UCSD-AML1 (cell line): Measurements from ENCODE around the gene OXCT2.
"Not testable (repeated sequence)": the region's sequence is repeated elsewhere in the genome, so short reads cannot be mapped to it uniquely, and the experiment has no call there.

ENCODE experiments used
- DNase-seq: peaks from one replicate; lab custom pipeline; 2025; ENCODE audit not compliant: unreplicated experiment; lab: John Stamatoyannopoulos, UW

Gene OXCT2

GRCh38 chr1:39771022-39771532 is at the start of gene OXCT2:
Gene OXCT2 (minus strand): TSS chr1:39771348. CDS start chr1:39771255, 93 bp downstream.
- not testable (repeated sequence) for DNase-seq

DNA sequence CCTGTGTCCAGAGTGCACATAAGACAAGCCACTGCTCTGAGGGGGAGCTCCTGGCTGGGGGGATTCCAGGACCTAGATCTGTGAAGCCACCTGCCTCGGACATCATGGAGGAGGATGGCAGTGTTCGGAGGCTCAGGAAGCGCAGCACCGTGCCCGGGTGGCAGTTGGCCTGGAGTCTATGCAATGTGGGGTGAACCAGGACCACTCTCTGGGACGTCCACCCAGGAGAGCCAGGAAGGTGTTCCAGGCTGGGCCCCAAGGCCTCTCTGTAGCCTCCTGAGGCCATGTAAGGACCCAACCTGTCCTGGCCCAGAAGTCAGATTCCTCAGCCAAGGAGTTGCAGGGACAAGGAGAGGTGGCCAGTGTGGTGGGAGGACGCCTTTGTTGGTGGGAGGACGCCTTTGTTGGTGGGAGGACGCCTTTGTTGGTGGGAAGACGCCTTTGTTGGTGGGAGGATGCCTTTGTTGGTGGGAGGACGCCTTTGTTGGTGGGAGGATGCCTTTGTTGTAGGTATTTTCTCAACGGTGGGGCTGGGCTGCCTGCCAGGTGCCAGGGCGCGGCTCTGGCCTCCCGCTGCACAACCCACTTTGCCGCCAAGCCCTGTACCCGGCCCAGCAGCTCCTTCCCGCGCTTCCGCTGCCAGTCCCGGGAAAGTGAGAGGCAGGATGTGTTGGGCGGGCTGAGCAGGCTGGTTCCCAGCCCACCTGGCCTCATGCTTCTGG is 48.1 kb upstream of the OXCT2 start:
- no peak for DNase-seq

DNA sequence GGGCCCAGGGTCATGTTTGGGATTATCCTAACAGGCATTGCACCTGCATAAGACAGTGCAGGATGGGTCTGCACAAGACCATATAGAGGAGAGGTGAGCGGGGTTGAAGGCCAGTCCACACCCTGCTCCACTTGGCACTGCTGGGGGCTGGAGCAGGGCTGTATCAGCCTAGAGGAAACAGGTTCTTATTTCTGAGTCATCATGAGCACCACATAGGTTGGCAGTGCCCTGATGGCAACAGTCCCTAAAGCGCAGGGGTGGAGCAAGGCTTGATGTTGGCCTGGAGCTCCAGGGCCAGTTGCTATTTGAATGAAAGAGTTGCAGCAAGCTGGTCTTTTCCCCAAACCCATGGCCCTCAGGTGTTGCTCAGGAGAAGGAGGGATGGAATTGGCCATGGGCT is 47.3 kb upstream of the OXCT2 start:
- no peak for DNase-seq

GRCh38 chr1:39817091-39817932 is 46.2 kb upstream of the OXCT2 start:
- DNase-seq: peak; percentile 52

- DNase-seq: peak; percentile 68
Observed at GRCh38 chr1:39816415-39817090, 45.4 kb upstream of the OXCT2 start.

DNA sequence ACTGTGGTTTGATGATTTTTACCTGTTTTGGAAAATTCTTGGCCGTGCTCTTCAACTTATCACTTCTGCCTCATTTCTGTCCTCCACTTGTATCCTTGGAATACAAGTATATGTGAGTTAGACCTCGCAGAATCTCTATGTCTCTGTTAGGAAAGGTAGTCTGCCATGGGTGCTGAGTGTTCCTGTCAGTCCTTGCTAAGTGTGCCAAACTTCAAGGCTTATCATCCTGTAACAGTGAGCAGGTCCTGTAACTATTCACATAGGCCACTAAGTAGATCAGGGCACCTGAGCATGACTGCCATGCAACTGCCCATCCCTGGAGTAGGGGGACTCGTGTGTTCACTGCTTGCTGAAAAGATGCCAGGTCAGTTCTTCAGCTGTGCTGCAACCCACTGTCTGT is 41.8 kb upstream of the OXCT2 start:
- no peak for DNase-seq

GRCh38 chr1:39808784-39809517 is 37.8 kb upstream of the OXCT2 start:
- DNase-seq: no peak

DNA sequence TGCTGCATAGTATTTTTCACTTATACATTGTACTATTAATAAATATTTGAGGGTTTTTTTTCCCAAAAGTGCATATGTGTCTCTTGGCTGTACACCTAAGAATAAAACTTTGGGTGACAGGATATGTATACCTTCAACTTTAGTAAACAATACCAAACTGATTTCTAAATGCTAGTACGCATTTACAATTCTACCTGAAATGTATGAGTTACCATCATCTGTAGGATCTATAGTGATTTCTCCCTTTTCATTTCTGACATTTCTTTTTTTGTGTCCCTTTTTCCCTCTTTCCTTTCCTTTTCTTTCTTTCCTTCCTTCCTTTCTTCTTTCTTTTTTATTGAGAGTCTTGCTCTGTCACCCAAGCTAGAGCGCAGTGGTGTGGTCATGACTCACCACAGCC is 34.2 kb upstream of the OXCT2 start:
- no peak for DNase-seq

- DNase-seq: no peak
Observed at GRCh38 chr1:39802496-39803260, 31.5 kb upstream of the OXCT2 start.

GRCh38 chr1:39800471-39800835 is 29.3 kb upstream of the OXCT2 start:
- DNase-seq: no peak

DNA sequence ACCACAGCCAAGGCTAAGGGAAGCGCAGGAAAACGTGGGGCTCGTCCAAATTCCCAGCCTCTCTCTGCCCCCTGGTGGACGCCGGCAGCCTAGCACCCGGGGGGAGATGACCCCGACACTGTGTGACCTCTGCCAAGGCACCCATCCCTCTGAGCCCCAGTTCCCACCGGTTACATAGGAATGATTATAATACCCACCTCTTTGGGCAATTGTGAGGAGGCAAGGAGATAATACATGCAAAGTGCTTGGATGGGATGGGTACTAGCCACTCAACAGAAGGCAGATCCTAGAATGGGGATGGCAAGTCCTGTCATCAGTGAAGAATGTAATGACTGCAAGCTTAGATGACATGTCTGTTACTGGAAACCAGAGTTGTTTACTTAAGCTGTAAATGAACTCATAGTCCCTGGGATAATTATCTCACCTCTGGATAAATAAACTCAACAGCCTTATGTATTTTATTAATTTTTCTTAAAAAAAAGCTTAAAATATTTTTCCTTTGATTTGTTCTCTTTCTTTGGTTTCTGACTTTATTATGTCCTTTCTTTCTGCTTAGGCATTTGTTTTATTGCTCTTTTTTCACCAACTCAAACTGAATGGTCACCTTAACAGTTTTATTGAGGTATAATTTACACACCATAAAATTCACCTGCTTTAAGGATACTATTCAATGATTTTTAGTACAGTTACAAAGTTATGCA is 28.8 kb upstream of the OXCT2 start:
- DNase-seq: peak; percentile 72

DNA sequence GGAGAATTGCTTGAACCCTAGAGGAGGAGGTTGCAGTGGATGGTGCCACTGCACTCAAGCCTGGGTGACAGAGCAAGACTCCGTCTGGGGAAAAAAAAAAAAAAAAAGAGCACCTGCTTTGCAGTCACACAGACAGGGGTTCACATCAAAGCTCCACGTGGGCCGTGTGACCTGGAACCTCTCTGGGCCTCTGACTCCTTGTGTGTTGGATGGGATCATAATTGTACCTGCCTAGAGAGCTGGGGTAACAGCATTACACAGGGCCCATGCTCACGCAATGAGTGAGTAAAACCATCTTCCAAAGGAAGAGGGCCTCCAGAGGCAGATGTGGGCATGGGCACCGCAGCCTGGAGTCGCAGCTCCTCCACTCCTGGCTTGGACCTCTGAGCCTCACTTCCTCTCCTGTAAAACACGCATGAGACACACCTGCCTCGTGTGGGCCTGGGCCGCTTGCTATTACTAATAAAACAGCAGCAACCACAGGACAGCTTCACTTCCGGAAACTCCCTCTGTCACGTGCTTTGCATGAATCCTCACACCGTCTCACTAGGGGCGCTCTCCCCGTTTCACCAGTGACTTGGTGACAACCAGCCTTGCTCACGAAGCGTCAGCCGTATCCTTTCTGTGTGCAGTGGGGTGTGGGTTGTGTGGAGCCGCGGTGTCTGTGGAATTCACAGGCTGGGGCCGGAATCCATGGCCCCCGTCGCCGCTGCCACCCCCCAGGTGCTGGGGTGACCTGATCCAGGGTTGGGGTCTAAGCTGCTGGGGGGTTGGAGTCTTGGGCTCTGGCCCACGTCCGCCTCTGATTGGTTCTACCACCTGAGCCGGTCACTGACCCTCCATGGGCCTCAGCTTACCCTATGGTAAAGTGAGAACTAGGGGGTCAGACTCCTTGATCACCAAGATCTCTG is 28.0 kb upstream of the OXCT2 start:
- DNase-seq: peak; percentile 84

GRCh38 chr1:39795651-39796050 is 24.5 kb upstream of the OXCT2 start:
- DNase-seq: no peak

GRCh38 chr1:39791838-39792237 is 20.7 kb upstream of the OXCT2 start:
- DNase-seq: no peak

GRCh38 chr1:39789571-39790110 is 18.5 kb upstream of the OXCT2 start:
- no peak for DNase-seq

DNA sequence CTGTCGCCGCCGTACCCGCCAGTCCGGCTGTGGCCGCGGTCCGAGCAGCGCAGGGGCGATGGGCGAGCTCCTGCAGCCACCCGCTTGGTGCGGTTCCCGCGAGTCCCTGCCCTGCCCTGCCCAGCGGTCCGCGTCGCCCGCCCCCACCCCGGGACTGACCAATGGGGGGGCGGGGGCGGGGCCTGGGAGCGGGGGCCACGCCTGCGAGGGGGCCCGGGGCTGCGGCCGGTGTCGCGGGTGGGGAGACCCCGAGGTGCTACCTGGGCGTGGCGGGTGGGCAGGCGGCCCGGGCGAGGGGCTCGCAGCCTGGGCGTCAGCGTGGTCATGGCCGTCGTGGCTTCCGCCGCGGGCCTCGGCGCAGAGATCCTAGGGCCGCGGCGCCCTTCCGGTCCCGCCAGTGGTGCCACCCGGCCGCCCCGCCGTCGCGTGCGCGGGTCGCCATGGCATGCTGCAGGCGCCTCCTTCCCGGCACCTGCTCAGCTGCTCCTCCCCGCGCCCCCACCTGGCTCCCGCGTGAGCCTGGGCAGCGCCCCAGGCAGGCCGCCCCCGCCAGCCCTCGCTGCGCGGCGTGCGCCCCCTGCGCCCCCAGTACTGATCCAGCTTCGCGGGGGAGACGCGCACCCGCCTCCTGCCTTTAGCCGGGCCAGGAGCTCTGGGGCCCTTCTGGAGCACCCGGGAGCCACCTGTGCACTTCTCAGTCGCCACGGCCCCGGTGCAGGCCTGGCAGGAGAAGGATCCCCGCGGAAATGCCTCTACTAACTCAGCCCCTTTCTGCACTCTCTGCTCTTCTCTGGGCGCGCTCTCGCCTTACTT is 17.8 kb upstream of the OXCT2 start, which contains the start of gene BMP8B:
TSS of gene BMP8B (minus strand) at position 108 of the 813 bp plus-strand sequence. CDS start 380 bp downstream, outside the sequence.
- peak; percentile 79 for DNase-seq

DNA sequence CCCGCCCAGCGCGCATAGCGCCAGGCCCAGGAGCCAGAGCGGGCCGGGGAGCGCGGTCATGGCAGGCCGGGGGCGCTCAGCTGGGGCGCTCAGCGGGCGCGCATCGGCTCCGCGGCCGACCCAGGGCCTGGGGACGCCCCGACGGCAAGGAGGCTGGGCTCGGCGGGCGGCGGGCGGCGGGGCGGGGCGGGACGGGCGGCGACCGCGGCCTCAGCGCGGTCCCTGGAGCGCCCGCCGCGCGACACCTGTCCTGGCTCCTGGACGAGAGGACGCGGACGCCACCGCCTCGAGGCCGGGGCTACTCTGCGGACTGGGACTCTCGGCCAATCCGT is 17.2 kb upstream of the OXCT2 start:
- no peak for DNase-seq
